Thoracic aorta (tissue), 2 donors: ENCODE data around the gene SORBS1. TPM values are rescaled to one million over a fixed set of nuclear protein-coding genes. Genes with fewer than 3 reads are reported as not detected.

Source experiments
- ATAC-seq: fragments of 150-250 bp; one replicate; pipeline ENCODE4 v1.8.0; 2017; ENCODE audit warnings: low read depth; ENCODE audit not compliant: insufficient number of reproducible peaks, low FRiP score
- DNase-seq: peaks from one replicate; pipeline ENCODE4 v3.0.0-alpha.2; 2020; ENCODE audit warnings: low spot score
- H3K27ac ChIP-seq, 2 donors: fragments of 200-600 bp; sonication (generic); 1 replicate in 1 of 2; 2 replicates in 1 of 2; pipeline ENCODE4 v1.5.1; 2016; ENCODE audit warnings: mild to moderate bottlenecking in 2 of 2, moderate library complexity in 2 of 2
- H3K27me3 ChIP-seq: fragments of 200-600 bp; sonication (generic); replicated peaks from 2 replicates; pipeline ENCODE4 v1.6.0; 2016; ENCODE audit warnings: mild to moderate bottlenecking; ENCODE audit not compliant: insufficient read depth
- H3K36me3 ChIP-seq: fragments of 200-600 bp; sonication (generic); one replicate; pipeline ENCODE4 v1.5.1; 2016
- H3K4me1 ChIP-seq, 2 donors: fragments of 200-600 bp; sonication (generic); 1 replicate in 1 of 2; 2 replicates in 1 of 2; pipeline versions ENCODE4 v1.5.1 to v1.6.0; 2016; ENCODE audit warnings: low read depth in 2 of 2, mild to moderate bottlenecking in 1 of 2; ENCODE audit not compliant: control insufficient read depth in 1 of 2
- H3K4me3 ChIP-seq: fragments of 200-600 bp; sonication (generic); 2 replicates; pipeline ENCODE4 v1.5.1; 2016; ENCODE audit warnings: mild to moderate bottlenecking
- H3K9me3 ChIP-seq: fragments of 200-600 bp; sonication (generic); 2 replicates; pipeline ENCODE4 v1.5.1; 2016
- CTCF ChIP-seq: fragments of 200-600 bp; sonication (generic); IDR thresholded peaks from one replicate; pipeline ENCODE4 v1.5.1; 2019; ENCODE audit warnings: antibody characterized with exemption
- total RNA-seq, 2 donors: library from RNA; depleted of rRNA; stranded (reverse); fragments of >200 nt; gene quantifications; one replicate each; pipeline versions ENCODE4 v1.1.0 to v1.2.3, GENCODE V29; 2016

SORBS1 gene
- total RNA-seq, 2 donors from 2014 or later = 1,110 to 1,659 TPM

- Histone ChIP-seq H3K9me3 (no peaks in the 10 kb centered on the region), H3K27ac (peak overlapping the region; percentile 81 to 93), H3K4me1 (peaks cover 0 to 16% of the 10 kb centered on the region in 2 donors), H3K27me3 (no peaks in the 10 kb centered on the region), H3K4me3 (peak overlapping the region; percentile 77), H3K36me3 (no peaks in the 10 kb centered on the region)
- ATAC-seq (no peak), DNase-seq (no peak)
- no peak for TF ChIP-seq CTCF
Measured at GRCh38 chr10:95560278-95561176, 644 bp downstream of the SORBS1 start.

GRCh38 chr10:95559896-95560277 is 1.3 kb downstream of the SORBS1 start:
- ATAC-seq (no peak), DNase-seq (no peak)
- Histone ChIP-seq H3K4me1 (peaks cover 0 to 22% of the 10 kb centered on the region in 2 donors), H3K4me3 (peak overlapping the region; percentile 77), H3K36me3 (peaks cover 2% of the 10 kb centered on the region), H3K27ac (peak overlapping the region; percentile 81 to 93), H3K9me3 (no peaks in the 10 kb centered on the region), H3K27me3 (no peaks in the 10 kb centered on the region)
- no peak for TF ChIP-seq CTCF

DNA sequence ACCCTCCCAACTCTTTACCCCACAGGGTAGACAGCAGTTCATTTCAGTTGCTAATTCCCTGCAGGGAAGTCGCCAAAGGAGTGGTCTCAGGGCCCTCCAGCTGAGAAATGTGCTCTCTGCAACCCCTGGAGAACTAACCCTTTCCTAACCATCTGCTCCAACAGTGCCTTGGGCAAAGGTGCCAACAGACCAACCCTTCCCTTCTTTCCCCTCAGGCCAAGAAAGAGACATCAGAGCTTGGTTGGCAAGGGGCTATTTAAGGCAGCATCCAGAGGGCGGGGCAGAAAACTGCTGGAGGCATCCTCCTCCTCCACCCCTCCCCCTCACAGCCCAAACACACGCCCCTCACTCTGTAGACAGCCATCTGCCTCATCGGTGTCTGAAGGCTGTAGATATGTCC is 1.7 kb downstream of the SORBS1 start:
- TF ChIP-seq CTCF = no peak
- Histone ChIP-seq H3K27me3 (no peaks in the 10 kb centered on the region), H3K4me1 (peaks cover 0 to 25% of the 10 kb centered on the region in 2 donors), H3K9me3 (no peaks in the 10 kb centered on the region), H3K27ac (peak overlapping the region; percentile 81 to 93), H3K36me3 (peaks cover 2% of the 10 kb centered on the region), H3K4me3 (peak overlapping the region; percentile 77)
- ATAC-seq (no peak), DNase-seq (no peak)

DNA sequence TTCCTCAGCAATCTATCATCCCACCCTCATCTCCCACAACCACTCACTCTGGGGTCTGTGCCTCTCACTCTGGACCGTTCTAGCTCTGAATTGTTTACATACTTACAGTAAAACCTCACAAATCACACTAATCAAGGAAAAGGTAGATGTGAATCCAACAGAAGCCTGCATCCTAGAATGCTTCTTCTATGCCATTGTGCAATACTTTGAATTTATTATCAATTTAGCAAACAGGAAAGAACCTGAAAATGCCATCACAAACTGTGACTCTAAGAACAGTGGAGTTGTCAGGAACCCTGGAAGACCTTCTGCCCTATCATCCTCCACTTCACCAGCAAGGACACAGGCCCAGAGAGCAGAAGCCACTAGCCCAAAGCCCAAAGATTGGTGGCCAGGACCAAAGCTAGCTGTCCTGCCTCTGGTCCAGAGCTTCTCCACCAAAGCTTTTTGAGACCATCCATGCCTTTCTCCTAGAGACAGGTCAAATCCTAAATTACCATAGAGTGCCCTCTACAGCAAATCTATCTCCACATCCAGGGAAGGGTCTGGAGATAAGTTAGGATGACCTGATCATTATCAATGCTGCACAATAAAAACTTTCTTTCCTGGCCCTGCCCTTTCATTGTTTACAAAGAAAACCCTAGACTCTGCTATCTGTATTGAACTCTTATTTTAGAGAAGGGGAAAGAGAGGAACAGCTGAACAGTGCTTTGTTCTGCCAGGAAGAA is 2.4 kb downstream of the SORBS1 start:
- peak overlapping the region; percentile 81 to 93 for H3K27ac ChIP-seq
- TF ChIP-seq CTCF = no peak

More for the DNA sequence above, 2.4 kb downstream of the SORBS1 start:
- Histone ChIP-seq H3K4me1 (peaks cover 0 to 32% of the 10 kb centered on the region in 2 donors), H3K36me3 (peaks cover 2% of the 10 kb centered on the region), H3K4me3 (peak overlapping the region; percentile 77), H3K9me3 (no peaks in the 10 kb centered on the region), H3K27me3 (no peaks in the 10 kb centered on the region)
- ATAC-seq (no peak), DNase-seq (no peak)
